22Rv1 (cell line): ENCODE data around the gene RRP15.

Experiments used
- H3K27ac ChIP-seq: fragments of 450-650 bp; 2 replicates; pipeline ENCODE4 v1.5.1; 2017
- ZFX ChIP-seq: fragments of 450-650 bp; IDR thresholded peaks from 2 replicates; pipeline ENCODE4 v1.6.1; 2017; ENCODE audit warnings: antibody characterized with exemption, borderline replicate concordance
- TF ChIP-seq, protein P1 (sequence below): fragments of 450-650 bp; IDR thresholded peaks from 2 replicates; pipeline ENCODE4 v1.5.1; 2017; ENCODE audit warnings: mild to moderate bottlenecking

RRP15 gene

DNA sequence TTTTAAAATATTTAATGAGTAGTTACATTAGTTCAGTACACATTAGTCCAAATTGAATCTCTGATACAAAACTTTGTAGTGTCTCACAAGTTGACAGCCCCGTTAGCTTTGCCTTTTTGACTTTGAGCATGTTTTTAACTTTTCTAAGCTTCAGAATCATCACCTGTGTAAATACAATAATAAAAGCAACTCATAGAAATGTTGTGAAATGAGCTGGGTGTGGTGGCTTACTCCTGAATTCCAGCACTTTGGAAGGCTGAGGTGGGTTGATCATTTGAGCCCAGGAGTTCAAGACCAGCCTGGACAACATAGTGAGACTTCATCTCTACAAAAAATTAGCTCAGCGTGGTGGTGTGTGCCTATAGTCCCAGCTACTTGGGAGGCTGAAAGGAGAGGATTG is 11.1 kb downstream of the RRP15 start:
- H3K27ac ChIP-seq: no peak overlapping the region
- TF ChIP-seq, protein P1, sequence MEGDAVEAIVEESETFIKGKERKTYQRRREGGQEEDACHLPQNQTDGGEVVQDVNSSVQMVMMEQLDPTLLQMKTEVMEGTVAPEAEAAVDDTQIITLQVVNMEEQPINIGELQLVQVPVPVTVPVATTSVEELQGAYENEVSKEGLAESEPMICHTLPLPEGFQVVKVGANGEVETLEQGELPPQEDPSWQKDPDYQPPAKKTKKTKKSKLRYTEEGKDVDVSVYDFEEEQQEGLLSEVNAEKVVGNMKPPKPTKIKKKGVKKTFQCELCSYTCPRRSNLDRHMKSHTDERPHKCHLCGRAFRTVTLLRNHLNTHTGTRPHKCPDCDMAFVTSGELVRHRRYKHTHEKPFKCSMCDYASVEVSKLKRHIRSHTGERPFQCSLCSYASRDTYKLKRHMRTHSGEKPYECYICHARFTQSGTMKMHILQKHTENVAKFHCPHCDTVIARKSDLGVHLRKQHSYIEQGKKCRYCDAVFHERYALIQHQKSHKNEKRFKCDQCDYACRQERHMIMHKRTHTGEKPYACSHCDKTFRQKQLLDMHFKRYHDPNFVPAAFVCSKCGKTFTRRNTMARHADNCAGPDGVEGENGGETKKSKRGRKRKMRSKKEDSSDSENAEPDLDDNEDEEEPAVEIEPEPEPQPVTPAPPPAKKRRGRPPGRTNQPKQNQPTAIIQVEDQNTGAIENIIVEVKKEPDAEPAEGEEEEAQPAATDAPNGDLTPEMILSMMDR: no peak
- no peak for TF ChIP-seq ZFX

DNA sequence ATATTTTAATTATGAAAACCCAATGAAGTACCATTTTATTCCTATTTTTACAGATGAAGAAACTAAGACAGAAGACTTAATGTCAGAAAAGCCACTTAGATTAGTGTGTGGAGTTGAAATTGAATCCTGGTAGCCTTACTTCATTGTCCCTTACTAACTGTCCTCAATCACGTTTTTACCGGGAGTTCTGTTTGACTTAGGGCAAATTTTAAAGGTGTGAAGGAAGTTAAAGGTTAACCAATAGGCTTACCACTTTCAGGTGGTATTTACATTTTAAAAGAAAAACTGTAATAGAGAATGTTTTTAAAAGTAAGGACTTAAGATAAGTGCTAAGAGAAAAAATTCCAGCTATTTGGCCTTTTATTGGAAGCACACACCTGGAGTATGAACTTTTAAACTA is 12.4 kb downstream of the RRP15 start:
- no peak overlapping the region for H3K27ac ChIP-seq
- no peak for TF ChIP-seq ZFX

DNA sequence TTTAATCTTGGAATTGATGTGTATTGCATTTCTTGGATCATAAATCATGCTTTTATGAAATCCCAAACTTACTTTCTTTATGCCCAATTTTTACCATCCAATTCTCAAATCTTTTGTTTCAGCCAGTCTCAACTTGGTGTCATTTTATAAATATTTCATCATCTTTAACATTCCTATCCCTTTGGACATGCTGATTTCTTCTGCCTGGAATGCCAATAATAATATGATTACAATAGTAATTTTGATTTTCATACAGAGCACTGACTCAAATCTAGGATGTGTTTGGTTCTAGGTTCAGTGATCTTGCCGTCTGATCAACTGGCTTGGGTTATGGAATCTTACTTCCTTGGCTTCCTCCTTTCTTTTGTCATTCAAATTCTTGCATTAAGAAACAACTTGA is 12.8 kb downstream of the RRP15 start:
- H3K27ac ChIP-seq: no peak overlapping the region
- no peak for TF ChIP-seq ZFX
- TF ChIP-seq, protein P1: no peak

DNA sequence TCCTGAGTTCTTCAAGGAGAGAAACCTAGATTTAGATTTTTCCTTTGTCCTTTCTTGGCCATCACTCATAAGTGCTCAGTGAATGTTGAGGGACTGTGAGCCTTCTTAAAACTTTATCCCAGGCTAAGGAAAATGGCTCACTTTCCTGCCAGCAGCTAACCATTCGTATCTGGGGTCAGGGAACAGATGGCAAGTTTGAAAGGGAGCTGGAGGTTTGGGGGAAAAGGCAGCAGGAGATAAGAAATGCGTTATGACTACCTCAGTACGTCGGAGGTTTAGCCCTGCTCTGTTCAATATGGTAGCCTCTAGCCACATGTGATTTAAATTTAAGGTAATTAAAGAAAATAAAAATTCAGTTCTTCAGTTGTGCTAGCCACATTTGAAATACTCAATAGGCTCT is 13.3 kb downstream of the RRP15 start:
- no peak for TF ChIP-seq ZFX
- TF ChIP-seq, protein P1: no peak
- H3K27ac ChIP-seq: no peak overlapping the region

DNA sequence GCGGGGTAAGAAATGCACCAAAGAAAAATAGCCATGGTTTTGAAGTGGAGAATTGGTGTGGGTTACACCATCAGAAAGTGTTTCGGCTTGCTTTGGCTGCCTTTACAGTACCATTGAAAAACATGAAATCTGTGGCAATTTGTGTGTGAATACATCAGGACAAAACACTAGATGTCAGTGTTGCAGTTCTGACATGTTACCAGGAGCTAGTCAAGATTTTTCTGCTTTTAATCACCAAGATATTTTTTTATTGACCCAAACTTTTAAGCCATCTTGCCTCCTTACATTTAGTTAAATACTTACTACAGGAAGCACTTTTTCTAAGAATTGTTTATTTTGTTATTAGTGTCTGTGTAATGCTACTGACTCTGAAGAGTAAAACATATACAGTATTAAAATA is 14.3 kb downstream of the RRP15 start:
- H3K27ac ChIP-seq: no peak overlapping the region
- no peak for TF ChIP-seq ZFX
- TF ChIP-seq, protein P1: peak; percentile 78

DNA sequence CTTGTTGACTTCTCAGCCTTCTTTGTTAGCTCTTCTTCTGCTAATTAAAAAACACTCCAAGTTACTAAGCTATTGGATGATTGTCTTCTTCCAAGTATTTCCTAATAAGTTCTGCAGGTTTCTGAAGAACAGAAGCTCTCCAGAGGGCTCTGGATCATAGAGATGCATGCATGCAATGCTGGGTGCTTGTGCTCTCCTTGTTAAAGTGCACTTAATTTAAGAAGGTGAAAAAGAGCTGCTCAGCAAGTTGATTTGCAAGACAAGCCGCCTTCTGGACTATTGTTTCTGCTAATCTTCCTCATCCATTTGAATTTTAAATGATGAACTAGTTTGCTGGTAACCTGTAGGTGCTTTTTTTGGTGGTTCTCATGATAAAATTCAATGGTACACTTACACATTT is 16.1 kb downstream of the RRP15 start:
- H3K27ac ChIP-seq: no peak overlapping the region

DNA sequence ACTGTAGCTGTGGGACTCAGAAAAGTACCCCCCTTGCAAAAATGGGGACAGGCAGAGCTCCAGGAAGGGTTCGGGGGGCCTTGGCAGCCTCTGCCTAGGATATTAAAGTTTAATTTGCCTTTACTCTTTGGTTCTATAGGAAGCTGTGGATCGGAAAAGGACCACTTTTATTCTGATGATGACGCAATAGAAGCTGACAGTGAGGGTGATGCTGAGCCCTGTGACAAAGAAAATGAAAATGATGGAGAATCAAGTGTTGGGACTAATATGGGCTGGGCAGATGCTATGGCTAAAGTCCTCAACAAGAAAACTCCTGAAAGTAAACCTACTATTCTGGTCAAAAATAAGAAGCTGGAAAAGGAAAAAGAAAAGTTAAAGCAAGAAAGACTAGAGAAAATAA is 17.1 kb downstream of the RRP15 start:
- TF ChIP-seq ZFX: no peak
- TF ChIP-seq, protein P1: no peak
- no peak overlapping the region for H3K27ac ChIP-seq

More for the DNA sequence above, 16.1 kb downstream of the RRP15 start:
- TF ChIP-seq ZFX: no peak
- TF ChIP-seq, protein P1: no peak

DNA sequence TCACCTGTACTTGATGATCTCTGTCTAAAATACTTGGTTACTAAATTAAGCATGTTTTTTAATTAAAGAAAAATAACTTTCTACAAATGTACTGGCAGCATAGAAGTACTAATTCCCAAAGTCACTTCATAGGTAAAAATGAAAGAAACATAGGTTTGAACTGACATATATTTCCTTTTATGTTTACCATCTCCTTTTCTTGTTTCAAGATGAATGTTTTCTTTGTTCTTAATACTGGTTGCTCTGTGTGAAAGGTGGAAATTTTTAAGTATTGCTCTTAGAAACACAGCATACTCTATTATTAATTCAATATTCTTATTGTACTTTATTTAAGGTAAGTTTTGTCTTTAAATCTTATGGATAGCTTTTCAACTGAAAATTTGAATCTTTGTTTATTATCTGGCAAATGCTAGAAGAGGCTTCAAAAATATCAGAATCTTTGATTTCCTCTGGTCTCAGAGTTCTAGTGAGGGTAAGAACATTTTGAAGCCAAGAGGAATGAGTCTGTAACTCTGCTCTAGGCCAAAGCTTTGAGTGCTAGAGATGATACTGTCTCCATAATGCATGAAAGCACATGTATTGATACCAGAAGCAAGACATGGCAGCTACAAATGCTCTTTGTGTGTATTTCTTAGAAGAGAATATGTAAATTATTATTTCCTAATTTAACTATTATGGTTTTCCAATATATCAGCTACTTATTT is 18.2 kb downstream of the RRP15 start:
- H3K27ac ChIP-seq: no peak overlapping the region

More for the DNA sequence above, 18.2 kb downstream of the RRP15 start:
- TF ChIP-seq, protein P1: no peak
- no peak for TF ChIP-seq ZFX
